ENCODE data around the gene FPGS.

FPGS gene

DNA sequence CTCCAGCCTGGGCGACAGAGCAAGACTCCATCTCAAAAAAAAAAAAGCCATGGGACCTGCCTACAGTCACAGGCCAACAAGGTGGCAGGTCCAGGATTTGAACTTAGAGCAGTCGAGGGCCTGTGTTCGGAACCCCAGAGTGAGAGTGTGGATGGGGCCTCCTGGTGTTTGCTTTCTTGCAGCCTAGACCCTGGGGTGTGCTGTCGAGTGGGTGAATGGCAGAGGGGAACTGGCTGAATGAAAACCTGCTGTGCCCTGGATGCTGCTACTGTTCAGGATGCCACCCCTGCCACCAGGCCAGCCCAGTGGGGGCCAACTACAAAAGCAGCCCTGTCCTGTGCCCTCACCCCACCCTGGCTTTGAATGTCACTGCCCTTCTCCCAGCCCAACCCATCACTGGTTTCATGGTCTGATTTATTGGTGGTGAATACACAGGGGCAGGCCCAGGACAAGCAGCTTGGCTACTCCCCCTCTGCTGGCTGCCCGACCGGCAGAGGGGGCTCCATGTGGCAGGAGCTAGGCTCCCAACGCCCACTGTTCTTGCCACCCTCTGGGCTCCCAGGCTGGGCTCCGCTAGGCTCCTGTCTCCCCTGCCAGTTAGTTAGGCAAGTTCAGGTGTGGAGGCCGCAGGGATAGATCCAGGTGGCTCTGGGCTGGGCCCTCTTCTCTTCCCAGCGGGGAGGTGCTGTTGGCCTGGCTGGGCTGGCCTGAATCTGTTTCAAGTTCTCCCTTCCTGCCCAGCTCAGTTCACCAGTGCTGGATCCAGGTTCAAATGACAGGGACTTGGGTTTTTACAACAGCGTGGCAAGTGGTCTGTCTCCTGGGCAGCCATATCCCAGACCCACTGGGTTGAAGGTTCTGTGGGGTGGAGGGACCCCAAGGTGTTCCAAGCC is 12.2 kb downstream of the FPGS start:
- DNase-seq (ENCODE audit: low spot score in 2 of 2) (no peak), ATAC-seq (replicated peaks; ENCODE audit: extremely low read depth, poor library complexity, severe bottlenecking) (no peak)
- H3K4me3 Mint-ChIP-seq, result no peak overlapping the region
- H3K27ac Mint-ChIP-seq (ENCODE audit: low read depth), result peak overlapping the region; percentile 58
- H3K4me1 Mint-ChIP-seq, result no peaks in the 10 kb centered on the region
- H3K27me3 Mint-ChIP-seq, result no peaks in the 10 kb centered on the region
- no peaks in the 10 kb centered on the region for H3K9me3 Mint-ChIP-seq
- peaks cover 18% of the 10 kb centered on the region for H3K36me3 Mint-ChIP-seq (ENCODE audit: insufficient read depth)

GRCh38 chr9:127815512-127816361 is 13.1 kb downstream of the FPGS start:
- Mint-ChIP-seq H3K27me3 (no peaks in the 10 kb centered on the region), H3K4me1 (no peaks in the 10 kb centered on the region), H3K36me3 (ENCODE audit: insufficient read depth) (peaks cover 15% of the 10 kb centered on the region), H3K27ac (ENCODE audit: low read depth) (no peak overlapping the region), H3K4me3 (no peak overlapping the region), H3K9me3 (no peaks in the 10 kb centered on the region)
- ATAC-seq (replicated peaks; ENCODE audit: extremely low read depth, poor library complexity, severe bottlenecking), result no peak
- no peak for DNase-seq (ENCODE audit: low spot score in 2 of 2)

- no peaks in the 10 kb centered on the region for H3K27me3 Mint-ChIP-seq
- no peak overlapping the region for H3K4me3 Mint-ChIP-seq
- DNase-seq (ENCODE audit: low spot score in 2 of 2), result no peak
- H3K27ac Mint-ChIP-seq (ENCODE audit: low read depth), result no peak overlapping the region
- no peaks in the 10 kb centered on the region for H3K9me3 Mint-ChIP-seq
- ATAC-seq (replicated peaks; ENCODE audit: extremely low read depth, poor library complexity, severe bottlenecking), result no peak
- H3K36me3 Mint-ChIP-seq (ENCODE audit: insufficient read depth), result peaks cover 17% of the 10 kb centered on the region
- no peaks in the 10 kb centered on the region for H3K4me1 Mint-ChIP-seq
These were observed 13.7 kb downstream of the FPGS start for GRCh38 chr9:127816362-127816725.

DNA sequence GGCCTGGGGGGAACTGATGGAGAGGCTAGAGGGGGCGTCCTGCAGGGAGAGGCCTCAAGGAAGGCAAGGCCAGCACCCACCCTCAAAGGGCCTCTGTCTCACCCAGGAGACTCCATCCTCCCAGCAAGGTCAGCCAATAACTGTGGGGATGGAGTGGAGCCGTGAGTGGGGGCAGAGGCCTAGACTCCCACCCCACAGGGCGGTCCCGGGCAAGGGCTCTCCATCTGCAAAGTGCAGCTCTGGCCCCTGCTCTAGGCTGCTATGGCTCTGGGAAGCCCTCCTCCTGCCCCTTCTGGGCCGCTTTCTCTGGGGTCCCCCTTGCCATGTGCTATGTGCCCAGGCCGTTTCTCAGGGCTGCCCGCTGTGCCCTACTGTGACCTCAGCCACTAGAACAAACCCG is 14.0 kb downstream of the FPGS start:
- H3K4me1 Mint-ChIP-seq, result no peaks in the 10 kb centered on the region
- H3K27me3 Mint-ChIP-seq, result no peaks in the 10 kb centered on the region
- H3K27ac Mint-ChIP-seq (ENCODE audit: low read depth), result peak overlapping the region; percentile 43
- no peak for ATAC-seq (replicated peaks; ENCODE audit: extremely low read depth, poor library complexity, severe bottlenecking)
- H3K36me3 Mint-ChIP-seq (ENCODE audit: insufficient read depth), result peaks cover 20% of the 10 kb centered on the region
- DNase-seq (ENCODE audit: low spot score in 2 of 2), result no peak
- no peak overlapping the region for H3K4me3 Mint-ChIP-seq
- H3K9me3 Mint-ChIP-seq, result no peaks in the 10 kb centered on the region

- H3K27me3 Mint-ChIP-seq, result no peaks in the 10 kb centered on the region
- H3K27ac Mint-ChIP-seq (ENCODE audit: low read depth), result peak overlapping the region; percentile 43
- peaks cover 16% of the 10 kb centered on the region for H3K36me3 Mint-ChIP-seq (ENCODE audit: insufficient read depth)
- H3K4me3 Mint-ChIP-seq, result no peak overlapping the region
- H3K9me3 Mint-ChIP-seq, result no peaks in the 10 kb centered on the region
- H3K4me1 Mint-ChIP-seq, result no peaks in the 10 kb centered on the region
- ATAC-seq (replicated peaks; ENCODE audit: extremely low read depth, poor library complexity, severe bottlenecking) (no peak), DNase-seq (ENCODE audit: low spot score in 2 of 2) (no peak)
These were observed 15.3 kb downstream of the FPGS start for GRCh38 chr9:127817881-127818434.

DNA sequence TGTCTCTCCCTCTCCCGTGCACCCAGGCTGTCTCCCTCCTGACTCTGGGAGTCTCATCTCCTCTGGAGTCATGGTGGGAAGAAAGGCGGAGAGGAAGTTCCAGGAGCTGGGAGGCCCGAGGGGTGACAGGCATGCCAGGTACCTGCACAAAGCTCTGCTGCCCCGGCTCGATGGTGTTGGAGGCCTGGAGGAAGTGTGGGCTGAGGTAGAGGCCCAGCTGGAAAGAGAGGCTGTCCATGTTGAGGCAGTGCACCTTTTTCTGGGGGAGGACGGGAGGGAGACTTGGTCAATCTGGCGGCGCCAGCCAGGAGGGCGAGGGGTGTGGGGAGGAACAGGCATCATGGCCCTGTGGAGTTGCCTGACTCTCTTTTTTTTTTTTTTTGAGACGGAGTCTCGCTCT is 15.9 kb downstream of the FPGS start:
- Mint-ChIP-seq H3K9me3 (no peaks in the 10 kb centered on the region), H3K27ac (ENCODE audit: low read depth) (no peak overlapping the region), H3K4me1 (no peaks in the 10 kb centered on the region), H3K4me3 (no peak overlapping the region), H3K36me3 (ENCODE audit: insufficient read depth) (peaks cover 15% of the 10 kb centered on the region), H3K27me3 (no peaks in the 10 kb centered on the region)
- DNase-seq (ENCODE audit: low spot score in 2 of 2) (no peak), ATAC-seq (replicated peaks; ENCODE audit: extremely low read depth, poor library complexity, severe bottlenecking) (no peak)

DNA sequence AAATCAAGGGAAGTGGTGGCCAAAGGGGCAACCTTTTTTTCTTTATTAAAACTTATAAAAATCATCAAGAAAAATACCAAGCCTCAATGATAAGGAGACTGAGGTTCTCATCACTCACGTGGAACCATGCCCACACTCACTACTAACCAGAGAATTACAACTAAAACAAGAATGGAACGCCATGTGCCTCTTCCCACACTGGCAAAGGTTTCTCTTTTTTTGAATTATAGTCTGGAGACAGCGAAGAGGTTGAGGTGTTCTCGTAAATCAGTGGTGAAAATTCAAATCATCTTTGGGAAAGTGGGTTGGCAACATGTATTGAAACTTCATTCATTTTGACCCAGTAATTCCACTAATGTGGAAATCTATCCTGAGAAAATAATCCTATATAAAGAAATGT is 19.4 kb downstream of the FPGS start:
- H3K27ac Mint-ChIP-seq (ENCODE audit: low read depth), result no peak overlapping the region
- no peaks in the 10 kb centered on the region for H3K9me3 Mint-ChIP-seq
- no peak for DNase-seq (ENCODE audit: low spot score in 2 of 2)
- H3K4me3 Mint-ChIP-seq, result no peak overlapping the region
- H3K4me1 Mint-ChIP-seq, result no peaks in the 10 kb centered on the region
- ATAC-seq (replicated peaks; ENCODE audit: extremely low read depth, poor library complexity, severe bottlenecking), result no peak
- no peaks in the 10 kb centered on the region for H3K27me3 Mint-ChIP-seq
- peaks cover 19% of the 10 kb centered on the region for H3K36me3 Mint-ChIP-seq (ENCODE audit: insufficient read depth)

DNA sequence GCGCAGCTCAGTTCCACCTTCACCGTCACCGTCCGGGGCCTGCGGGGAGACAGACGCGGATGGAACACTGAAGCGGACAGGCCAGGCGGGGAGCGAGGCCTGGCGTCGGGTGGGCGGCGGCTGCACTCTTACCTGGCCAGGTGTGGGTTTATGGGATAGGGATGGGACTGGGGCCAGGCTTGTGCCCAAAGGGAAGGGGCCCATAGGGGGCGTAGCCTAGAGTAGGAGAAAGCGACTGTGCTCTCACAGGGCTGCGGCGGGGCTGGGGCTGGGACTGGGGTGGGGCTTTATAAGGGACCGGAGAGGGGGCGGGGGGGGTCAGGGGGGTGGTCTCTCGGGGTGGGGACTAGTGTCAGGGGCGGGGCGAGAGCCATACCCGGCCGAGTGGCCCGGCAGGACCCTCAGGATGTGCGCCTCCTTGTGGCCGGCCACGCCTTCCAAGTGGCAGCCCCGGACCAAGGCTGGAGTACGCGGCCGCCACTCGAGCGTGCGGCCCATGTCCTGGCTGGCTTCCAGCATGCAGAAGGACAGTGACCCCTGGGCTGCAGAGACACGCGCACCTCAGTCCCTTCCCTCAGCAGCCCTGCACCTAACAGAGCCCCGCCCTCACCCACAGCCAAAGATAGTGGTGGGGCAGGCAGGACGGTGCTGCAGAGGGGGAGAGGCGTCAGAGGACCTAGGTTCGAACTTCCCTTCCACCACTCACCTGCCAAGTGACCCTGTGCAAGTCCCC is 22.8 kb downstream of the FPGS start:
- H3K4me1 Mint-ChIP-seq, result peaks cover 6% of the 10 kb centered on the region
- H3K27me3 Mint-ChIP-seq, result no peaks in the 10 kb centered on the region
- DNase-seq (ENCODE audit: low spot score in 2 of 2) (no peak), ATAC-seq (replicated peaks; ENCODE audit: extremely low read depth, poor library complexity, severe bottlenecking) (no peak)
- no peak overlapping the region for H3K27ac Mint-ChIP-seq (ENCODE audit: low read depth)
- H3K9me3 Mint-ChIP-seq, result no peaks in the 10 kb centered on the region
- H3K36me3 Mint-ChIP-seq (ENCODE audit: insufficient read depth), result peaks cover 27% of the 10 kb centered on the region
- no peak overlapping the region for H3K4me3 Mint-ChIP-seq

- no peaks in the 10 kb centered on the region for H3K9me3 Mint-ChIP-seq
- peaks cover 6% of the 10 kb centered on the region for H3K4me1 Mint-ChIP-seq
- no peak for DNase-seq (ENCODE audit: low spot score in 2 of 2)
- peak overlapping the region; percentile 77 for H3K27ac Mint-ChIP-seq (ENCODE audit: low read depth)
- no peaks in the 10 kb centered on the region for H3K27me3 Mint-ChIP-seq
- no peak for ATAC-seq (replicated peaks; ENCODE audit: extremely low read depth, poor library complexity, severe bottlenecking)
- peaks cover 26% of the 10 kb centered on the region for H3K36me3 Mint-ChIP-seq (ENCODE audit: insufficient read depth)
- no peak overlapping the region for H3K4me3 Mint-ChIP-seq
These were observed 23.7 kb downstream of the FPGS start for GRCh38 chr9:127826253-127826913.

DNA sequence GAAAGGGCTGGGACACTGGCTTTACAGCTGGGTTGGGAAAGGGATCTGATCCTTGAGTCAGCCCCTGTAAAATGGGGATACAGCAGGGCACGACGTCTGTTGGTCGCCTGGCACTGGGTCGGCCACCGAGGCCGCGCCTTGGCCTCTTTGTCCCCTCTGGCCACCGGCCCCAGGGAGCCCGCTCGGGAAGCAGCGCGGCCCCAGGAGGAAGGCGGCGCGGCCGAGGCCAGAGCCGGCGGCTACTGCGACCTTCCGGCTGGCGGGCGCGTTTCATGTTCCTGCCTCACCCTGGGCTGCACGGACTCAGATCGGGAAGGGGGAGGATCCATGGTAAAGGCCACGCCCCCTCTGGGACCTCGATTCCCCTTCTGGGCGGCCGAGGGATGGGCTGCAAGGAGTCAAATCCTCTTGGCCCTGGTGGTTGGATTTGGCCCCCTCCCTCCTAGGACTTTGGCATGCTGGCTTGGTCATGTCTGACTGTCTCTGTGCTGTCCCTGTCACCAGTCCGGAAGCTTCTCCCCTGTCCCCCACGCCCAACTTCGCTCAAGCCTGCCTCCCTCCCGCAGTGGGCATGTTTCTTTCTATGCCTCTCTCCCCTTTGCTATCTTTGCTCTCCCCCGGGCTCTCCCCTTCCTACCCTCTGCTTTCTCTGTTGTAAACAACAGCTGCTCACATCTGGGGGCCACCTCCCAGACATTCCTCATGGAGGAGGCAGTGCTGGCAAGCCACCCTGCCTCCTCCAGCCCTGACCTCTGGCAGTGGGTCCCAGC is 25.8 kb downstream of the FPGS start:
- no peak overlapping the region for H3K4me3 Mint-ChIP-seq
- peaks cover 18% of the 10 kb centered on the region for H3K36me3 Mint-ChIP-seq (ENCODE audit: insufficient read depth)
- peaks cover 6% of the 10 kb centered on the region for H3K4me1 Mint-ChIP-seq
- ATAC-seq (replicated peaks; ENCODE audit: extremely low read depth, poor library complexity, severe bottlenecking), result no peak
- no peaks in the 10 kb centered on the region for H3K9me3 Mint-ChIP-seq
- no peak for DNase-seq (ENCODE audit: low spot score in 2 of 2)
- H3K27ac Mint-ChIP-seq (ENCODE audit: low read depth), result peak overlapping the region; percentile 41
- no peaks in the 10 kb centered on the region for H3K27me3 Mint-ChIP-seq

GRCh38 chr9:127829205-127829906 is 26.7 kb downstream of the FPGS start:
- Mint-ChIP-seq H3K27me3 (no peaks in the 10 kb centered on the region), H3K27ac (ENCODE audit: low read depth) (peak overlapping the region; percentile 41), H3K36me3 (ENCODE audit: insufficient read depth) (peaks cover 16% of the 10 kb centered on the region), H3K4me3 (no peak overlapping the region), H3K4me1 (peaks cover 6% of the 10 kb centered on the region), H3K9me3 (no peaks in the 10 kb centered on the region)
- DNase-seq (ENCODE audit: low spot score in 2 of 2) (no peak), ATAC-seq (replicated peaks; ENCODE audit: extremely low read depth, poor library complexity, severe bottlenecking) (no peak)
